RWPE1 (cell line): ENCODE measurements around the gene METTL23.

Experiments
- CTCF ChIA-PET: fragments of 350-600 bp; sonication (Branson Sonifier 250); formaldehyde crosslinking; extraction: SDS; loops from one replicate; lab custom pipeline; 2021; lab: Yijun Ruan, JAX
- POLR2A ChIA-PET: fragments of 400-600 bp; formaldehyde crosslinking; extraction: SDS; loops from one replicate; lab custom pipeline; 2020; ENCODE audit warnings: antibody characterized with exemption; ENCODE audit not compliant: low non-redundant PET; lab: Yijun Ruan, JAX
- DNase-seq: peaks from one replicate; pipeline ENCODE4 v3.0.0; 2012; ENCODE audit warnings: low spot score
- H3K27ac ChIP-seq: fragments of 450-650 bp; 2 replicates; pipeline ENCODE4 v1.5.1; 2017
- TF ChIP-seq, protein P1 (sequence below): fragments of 450-650 bp; conservative IDR thresholded peaks from 2 replicates; pipeline ENCODE4 v1.5.1; 2017; ENCODE audit warnings: low read depth, mild to moderate bottlenecking

METTL23 gene

DNA sequence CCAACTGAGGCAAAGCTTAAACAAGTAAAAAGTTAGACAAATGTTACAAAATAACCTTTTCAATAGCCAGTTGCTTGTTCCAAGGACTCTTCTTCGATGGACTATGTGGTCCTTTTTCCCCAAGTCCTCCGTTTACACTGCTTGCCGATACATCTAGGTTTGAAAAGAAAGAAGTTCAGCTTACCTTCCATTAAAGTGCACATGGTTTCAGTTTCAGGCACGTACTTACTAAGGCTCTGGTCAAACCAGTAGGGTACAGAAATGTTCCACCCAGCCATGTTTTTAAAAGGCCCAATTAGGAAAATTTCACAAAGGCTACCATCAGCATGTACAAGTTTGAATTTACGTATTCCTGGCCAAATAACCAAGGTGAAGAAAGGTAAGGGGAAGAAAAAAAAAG is 8.4 kb downstream of the METTL23 start:
- no peak for DNase-seq

DNA sequence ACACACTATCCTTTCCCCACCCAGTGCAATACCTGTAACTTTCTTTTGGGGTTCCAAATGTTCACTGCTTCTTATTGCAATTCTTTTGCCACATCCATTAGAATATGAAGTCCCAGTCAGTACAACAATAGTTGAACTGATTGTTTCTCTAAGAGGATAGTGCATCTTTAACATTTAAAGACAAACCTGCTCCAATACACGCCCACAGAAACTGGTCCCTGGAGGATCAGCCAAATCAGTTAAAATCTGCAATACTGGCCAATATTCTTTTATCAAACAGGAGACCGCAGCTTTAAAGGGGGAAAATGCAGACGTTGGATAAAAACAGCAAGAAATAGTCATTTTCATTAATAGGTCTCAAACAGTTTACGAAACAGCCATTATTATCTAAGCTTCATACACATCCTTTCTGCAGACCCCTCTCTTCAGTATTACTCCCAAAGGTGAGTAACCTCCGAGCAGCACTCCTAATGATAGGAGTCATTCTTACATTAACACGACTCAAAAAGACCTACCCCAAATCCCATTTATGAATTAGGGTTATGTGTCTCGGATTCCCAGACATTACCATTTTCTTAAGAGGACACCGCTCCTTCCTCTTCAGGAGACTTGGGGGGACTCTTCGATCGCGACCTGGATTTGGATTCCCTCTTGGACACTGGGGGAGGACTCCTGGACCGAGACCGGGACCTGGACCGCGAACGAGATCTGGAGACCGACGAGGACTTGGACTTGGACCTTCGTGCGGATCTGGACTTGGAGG is 9.1 kb downstream of the METTL23 start:
- POLR2A ChIA-PET = interaction anchor here (0.6 to 0.9 kb wide), 2 partner anchors 9 to 10 kb away, joined by 3 to 5 read pairs; no protein-coding TSS in a partner anchor
- H3K27ac ChIP-seq = peak overlapping the region; percentile 96
- TF ChIP-seq, protein P1, sequence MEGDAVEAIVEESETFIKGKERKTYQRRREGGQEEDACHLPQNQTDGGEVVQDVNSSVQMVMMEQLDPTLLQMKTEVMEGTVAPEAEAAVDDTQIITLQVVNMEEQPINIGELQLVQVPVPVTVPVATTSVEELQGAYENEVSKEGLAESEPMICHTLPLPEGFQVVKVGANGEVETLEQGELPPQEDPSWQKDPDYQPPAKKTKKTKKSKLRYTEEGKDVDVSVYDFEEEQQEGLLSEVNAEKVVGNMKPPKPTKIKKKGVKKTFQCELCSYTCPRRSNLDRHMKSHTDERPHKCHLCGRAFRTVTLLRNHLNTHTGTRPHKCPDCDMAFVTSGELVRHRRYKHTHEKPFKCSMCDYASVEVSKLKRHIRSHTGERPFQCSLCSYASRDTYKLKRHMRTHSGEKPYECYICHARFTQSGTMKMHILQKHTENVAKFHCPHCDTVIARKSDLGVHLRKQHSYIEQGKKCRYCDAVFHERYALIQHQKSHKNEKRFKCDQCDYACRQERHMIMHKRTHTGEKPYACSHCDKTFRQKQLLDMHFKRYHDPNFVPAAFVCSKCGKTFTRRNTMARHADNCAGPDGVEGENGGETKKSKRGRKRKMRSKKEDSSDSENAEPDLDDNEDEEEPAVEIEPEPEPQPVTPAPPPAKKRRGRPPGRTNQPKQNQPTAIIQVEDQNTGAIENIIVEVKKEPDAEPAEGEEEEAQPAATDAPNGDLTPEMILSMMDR = no peak
- CTCF ChIA-PET = no interaction called here
- DNase-seq = no peak

More for the DNA sequence above, 8.4 kb downstream of the METTL23 start:
- no peak overlapping the region for H3K27ac ChIP-seq
- ChIA-PET CTCF (no interaction called here), POLR2A (interaction anchor here (0.6 kb wide), 1 partner anchor 8 kb away, joined by 3 read pairs; no protein-coding TSS in a partner anchor)
- TF ChIP-seq, protein P1 = no peak

DNA sequence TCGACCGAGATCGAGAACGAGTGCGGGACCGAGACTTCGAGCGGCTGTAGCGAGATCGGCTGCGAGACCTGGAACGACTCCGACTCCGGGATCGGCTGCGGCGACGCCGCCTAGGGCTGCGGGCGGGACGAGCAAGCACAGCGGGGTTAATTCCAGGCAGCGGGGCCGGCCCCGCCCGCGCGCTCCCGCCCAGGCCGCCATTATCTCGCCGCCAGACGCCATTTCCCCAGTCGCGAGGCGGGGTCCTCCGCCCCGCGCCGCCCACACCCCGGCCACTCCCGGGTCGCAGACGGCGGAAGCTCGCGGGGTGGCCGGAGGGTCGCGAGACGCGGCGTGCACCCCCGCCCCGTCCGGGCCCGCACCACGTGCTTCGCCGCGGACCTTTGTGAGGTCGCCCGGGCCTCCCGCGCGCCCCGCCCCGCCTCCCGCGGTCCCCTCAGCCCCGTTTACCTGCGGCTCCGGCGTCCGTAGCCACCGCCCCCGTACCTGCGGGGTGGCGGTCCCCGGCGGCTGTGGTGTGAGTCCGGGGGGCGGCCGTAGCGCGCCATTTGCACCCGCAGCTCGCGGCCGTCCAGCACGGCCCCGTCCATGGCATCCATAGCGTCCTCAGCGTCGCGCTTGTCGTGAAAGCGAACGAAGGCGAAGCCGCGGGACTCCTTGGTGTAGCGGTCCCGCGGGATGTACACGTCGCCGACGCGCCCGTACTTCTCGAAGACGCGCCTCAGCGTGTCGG is 9.9 kb downstream of the METTL23 start:
- CTCF ChIA-PET = interaction anchor here (0.6 kb wide), 1 partner anchor 22 kb away, joined by 3 read pairs; no protein-coding TSS in a partner anchor
- POLR2A ChIA-PET = interaction anchor here (0.9 kb wide), 2 partner anchors 8 to 11 kb away, joined by 5 read pairs; no protein-coding TSS in a partner anchor
- H3K27ac ChIP-seq = peak overlapping the region; percentile 96
- DNase-seq = peak; percentile 40
- TF ChIP-seq, protein P1 = no peak; the same call in 1 of the 2 replicates

DNA sequence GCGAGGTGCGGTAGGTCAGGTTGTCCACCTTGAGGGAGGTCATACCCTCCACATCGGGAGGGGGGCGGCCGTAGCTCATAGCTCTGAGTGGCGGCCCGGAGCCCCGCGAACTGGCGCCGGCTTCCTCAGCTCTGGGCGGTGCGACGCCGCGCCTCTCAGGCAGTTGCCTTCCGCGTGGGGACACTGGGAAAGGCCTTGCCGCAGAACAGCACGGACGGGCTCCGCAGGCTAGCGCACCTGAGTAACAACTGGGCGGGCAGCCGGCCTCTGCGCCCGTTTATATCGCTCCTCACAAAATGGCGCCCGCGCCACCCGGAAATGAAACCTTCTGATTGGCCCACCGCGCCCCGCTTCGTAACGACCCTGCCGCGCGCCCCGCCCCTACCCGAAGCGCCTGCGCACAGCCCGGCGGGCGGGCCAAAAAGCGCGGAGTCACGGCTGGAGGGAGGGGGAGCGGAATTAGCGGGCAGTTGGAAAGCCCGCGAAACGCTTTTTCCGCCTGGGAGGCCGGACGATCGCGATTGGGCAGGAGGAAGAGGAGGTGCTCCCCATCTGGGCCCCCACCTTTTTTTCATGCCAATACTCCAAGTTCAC is 10.5 kb downstream of the METTL23 start, which contains the start of gene SRSF2:
SRSF2 (minus strand) TSS at position 250 of the 594 bp plus-strand sequence; CDS start at position 79, 171 bp downstream.
- ChIA-PET POLR2A (interaction anchor here (0.9 kb wide), 1 partner anchor 9 kb away, joined by 5 read pairs; no protein-coding TSS in a partner anchor), CTCF (interaction anchor here (0.6 kb wide), 1 partner anchor 21 kb away, joined by 3 read pairs; no protein-coding TSS in a partner anchor)
- peak; percentile 99 for DNase-seq

DNA sequence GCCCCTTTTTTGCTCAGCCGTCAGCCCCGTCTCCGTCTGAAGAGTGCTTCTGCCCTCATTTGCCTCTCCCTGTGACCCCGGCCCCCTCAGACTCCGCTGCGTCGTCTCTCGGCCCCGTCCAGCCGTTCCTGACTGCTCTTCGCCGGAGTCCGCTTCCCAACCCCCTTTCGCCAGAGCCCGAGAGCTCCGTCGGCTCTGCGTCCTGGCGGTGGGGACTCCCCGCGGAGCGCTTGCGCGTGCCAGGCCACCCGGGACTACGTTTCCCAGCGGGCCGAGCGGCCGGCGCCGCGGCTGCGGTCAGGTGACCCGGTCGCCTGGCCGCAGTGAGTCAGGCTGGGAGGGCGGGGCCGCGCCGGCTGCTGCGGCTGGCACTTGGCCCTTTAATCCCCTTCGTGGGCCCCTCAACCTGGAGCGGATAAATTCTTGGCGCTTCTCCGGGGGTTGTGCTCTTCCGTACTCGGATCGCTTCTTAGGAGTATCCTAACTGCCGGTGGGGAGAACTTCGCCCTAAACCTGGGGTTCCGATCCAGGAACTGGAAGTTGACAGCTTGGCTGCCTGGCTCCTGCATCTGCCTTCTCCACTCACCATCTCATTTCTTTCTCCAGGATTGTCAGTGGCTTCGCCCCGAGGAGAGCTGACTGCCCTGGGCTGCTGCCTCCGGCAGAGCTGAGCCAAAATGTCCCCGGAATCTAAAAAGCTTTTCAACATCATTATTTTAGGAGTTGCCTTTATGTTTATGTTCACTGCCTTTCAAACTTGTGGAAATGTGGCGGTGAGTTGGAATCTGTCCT is 11.2 kb downstream of the METTL23 start, which contains the start of gene MFSD11:
MFSD11 (plus strand) TSS at position 444 of the 792 bp plus-strand sequence; CDS start at position 678, 234 bp downstream.
- TF ChIP-seq, protein P1 = no peak
- DNase-seq = peak; percentile 96
- POLR2A ChIA-PET = interaction anchor here (0.7 kb wide), 1 partner anchor 100 kb away, joined by 3 read pairs; no protein-coding TSS in a partner anchor
- H3K27ac ChIP-seq = peak within 1 kb of the TSS; percentile 96
- CTCF ChIA-PET = interaction anchor here (0.6 to 0.7 kb wide), 2 partner anchors 29 to 423 kb away, joined by 3 to 5 read pairs; no protein-coding TSS in a partner anchor

More for the DNA sequence above, 10.5 kb downstream of the METTL23 start, which contains the start of gene SRSF2:
- H3K27ac ChIP-seq = peak within 1 kb of the TSS; percentile 96
- TF ChIP-seq, protein P1 = no peak
